ENCODE results near the gene SMARCA2. TPM values are rescaled to one million over a fixed set of nuclear protein-coding genes. Genes with fewer than 3 reads are reported as not detected.

The SMARCA2 gene
- total RNA-seq, 1 donor from 2014 or later: 19.7 TPM

DNA sequence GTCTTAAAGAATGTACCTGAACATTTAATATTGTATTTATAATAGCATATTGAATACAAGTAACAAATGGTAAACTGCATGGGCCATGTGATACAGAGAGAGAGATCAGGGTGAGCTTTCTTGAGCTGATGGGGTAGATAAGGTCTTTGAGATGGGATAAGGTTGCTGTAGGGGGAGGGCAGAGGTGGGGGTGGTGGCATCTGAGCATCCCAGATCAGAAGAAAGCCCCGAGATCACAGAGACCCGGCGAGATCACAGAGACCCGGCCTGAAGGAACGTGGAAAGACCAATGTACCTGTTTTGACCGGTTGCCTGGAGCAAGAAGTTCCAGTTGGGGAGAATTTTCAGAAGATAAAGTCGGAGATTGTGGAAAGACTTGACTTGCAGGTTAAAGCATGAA lies 6.6 kb downstream of the SMARCA2 start:
- FAIRE-seq (no peak), DNase-seq (ENCODE audit: low read depth) (no peak)
- Histone ChIP-seq H3K27me3 (ENCODE audit: control insufficient read depth, insufficient read depth, low read length) (no peaks in the 10 kb centered on the region), H3K36me3 (ENCODE audit: control insufficient read depth, insufficient read depth, low read length) (no peaks in the 10 kb centered on the region), H3K4me3 (ENCODE audit: low read depth, low read length) (no peak overlapping the region)
- TF ChIP-seq CTCF (IDR thresholded peaks at IDR 0.05; ENCODE audit: insufficient read depth, low read length, severe bottlenecking): no peak

DNA sequence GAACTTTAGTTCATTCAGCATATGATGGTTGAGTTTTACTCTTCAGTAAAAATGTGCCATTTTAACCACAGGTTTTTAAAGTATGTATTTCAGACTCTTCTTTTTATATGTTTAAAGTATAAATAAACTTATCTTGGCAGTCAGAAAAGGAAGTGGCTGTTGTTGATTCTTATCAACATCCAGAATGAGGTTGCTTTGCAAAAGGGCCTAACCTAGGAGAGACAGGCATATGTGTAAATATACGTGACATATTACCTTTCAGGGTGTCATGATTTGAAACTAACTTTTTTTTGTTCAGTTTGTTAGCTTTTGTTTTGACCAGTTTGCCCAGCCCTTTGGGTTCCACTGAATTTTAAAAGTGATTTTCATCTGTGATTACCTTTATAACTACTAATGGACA lies 7.4 kb downstream of the SMARCA2 start:
- Histone ChIP-seq H3K4me3 (ENCODE audit: low read depth, low read length) (no peak overlapping the region), H3K36me3 (ENCODE audit: control insufficient read depth, insufficient read depth, low read length) (no peaks in the 10 kb centered on the region), H3K27me3 (ENCODE audit: control insufficient read depth, insufficient read depth, low read length) (no peaks in the 10 kb centered on the region)
- no peak for TF ChIP-seq CTCF (IDR thresholded peaks at IDR 0.05; ENCODE audit: insufficient read depth, low read length, severe bottlenecking)
- no peak for DNase-seq (ENCODE audit: low read depth)
- FAIRE-seq: no peak

DNA sequence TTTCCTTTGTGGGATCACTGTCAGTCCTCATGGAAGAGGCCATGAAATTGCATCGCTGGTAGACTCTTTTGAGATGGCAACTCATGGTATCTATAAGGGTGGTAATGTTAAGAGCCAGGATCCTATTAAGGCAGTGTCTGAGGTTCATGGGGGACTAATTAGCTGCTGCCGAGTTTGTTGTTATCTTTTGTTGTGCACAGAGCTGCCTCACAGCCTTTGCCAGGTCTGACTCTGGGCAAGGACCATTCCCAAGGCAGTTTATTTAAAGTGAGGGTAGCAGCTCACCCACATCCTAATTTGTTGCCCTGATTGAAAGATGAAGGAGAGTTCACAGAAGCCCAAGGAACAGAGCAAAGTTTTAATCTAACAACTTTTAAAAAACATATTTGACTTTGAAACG lies 7.9 kb downstream of the SMARCA2 start:
- no peaks in the 10 kb centered on the region for H3K36me3 ChIP-seq (ENCODE audit: control insufficient read depth, insufficient read depth, low read length)
- FAIRE-seq: peak; percentile 28
- TF ChIP-seq CTCF (IDR thresholded peaks at IDR 0.05; ENCODE audit: insufficient read depth, low read length, severe bottlenecking): no peak
- no peak for DNase-seq (ENCODE audit: low read depth)
- no peak overlapping the region for H3K4me3 ChIP-seq (ENCODE audit: low read depth, low read length)
- H3K27me3 ChIP-seq (ENCODE audit: control insufficient read depth, insufficient read depth, low read length): no peaks in the 10 kb centered on the region

DNA sequence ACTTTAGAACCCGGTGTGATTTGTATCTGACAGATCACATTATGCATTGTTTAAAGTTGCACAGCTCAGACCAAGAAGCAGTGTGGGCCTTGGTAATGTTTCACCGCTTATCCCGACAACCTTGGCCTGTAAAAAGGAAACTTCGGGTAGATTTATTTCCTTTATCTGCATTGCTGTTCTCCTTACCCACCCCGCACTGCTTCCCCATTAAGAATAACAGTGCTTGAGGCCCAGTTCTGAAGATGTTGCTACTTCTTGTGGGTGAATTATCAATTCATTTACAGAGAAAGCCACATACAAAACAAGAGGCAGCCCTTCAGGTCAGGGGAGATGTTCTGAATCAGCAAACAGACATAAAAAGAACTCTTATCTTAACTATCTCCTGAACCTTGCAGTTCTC lies 8.4 kb downstream of the SMARCA2 start:
- FAIRE-seq (no peak), DNase-seq (ENCODE audit: low read depth) (no peak)
- Histone ChIP-seq H3K27me3 (ENCODE audit: control insufficient read depth, insufficient read depth, low read length) (no peaks in the 10 kb centered on the region), H3K36me3 (ENCODE audit: control insufficient read depth, insufficient read depth, low read length) (no peaks in the 10 kb centered on the region), H3K4me3 (ENCODE audit: low read depth, low read length) (no peak overlapping the region)
- no peak for TF ChIP-seq CTCF (IDR thresholded peaks at IDR 0.05; ENCODE audit: insufficient read depth, low read length, severe bottlenecking)

GRCh38 chr9:2024888-2025782 lies 10.0 kb downstream of the SMARCA2 start:
- H3K4me3 ChIP-seq (ENCODE audit: low read depth, low read length): no peak overlapping the region
- FAIRE-seq (no peak), DNase-seq (ENCODE audit: low read depth) (no peak)
- no peak for TF ChIP-seq CTCF (IDR thresholded peaks at IDR 0.05; ENCODE audit: insufficient read depth, low read length, severe bottlenecking)
- no peaks in the 10 kb centered on the region for H3K27me3 ChIP-seq (ENCODE audit: control insufficient read depth, insufficient read depth, low read length)
- peaks cover 2% of the 10 kb centered on the region for H3K36me3 ChIP-seq (ENCODE audit: control insufficient read depth, insufficient read depth, low read length)
